Right forelimb (tissue), 1 donor: ENCODE data around the gene RPL29.

Source experiments
- DNase-seq: peaks from one replicate; pipeline ENCODE4 v3.0.0-alpha.2; 2018

RPL29 gene

GRCh38 chr3:52025453-52025852 lies 29.8 kb upstream of the RPL29 start:
- DNase-seq = no peak

GRCh38 chr3:52024765-52025452 lies 29.2 kb upstream of the RPL29 start:
- DNase-seq = no peak

GRCh38 chr3:52023860-52024764 lies 28.4 kb upstream of the RPL29 start:
- no peak for DNase-seq

GRCh38 chr3:52023101-52023770 lies 27.5 kb upstream of the RPL29 start:
- DNase-seq = no peak

- DNase-seq = no peak
These were observed 26.8 kb upstream of the RPL29 start for GRCh38 chr3:52022323-52023100.

- DNase-seq = no peak
These were observed 26.0 kb upstream of the RPL29 start for GRCh38 chr3:52021489-52022268.

- DNase-seq = no peak
These were observed 25.1 kb upstream of the RPL29 start for GRCh38 chr3:52020796-52021195.

- DNase-seq = no peak
These were observed 23.8 kb upstream of the RPL29 start for GRCh38 chr3:52019352-52020080.

GRCh38 chr3:52018319-52019000 lies 22.8 kb upstream of the RPL29 start:
- no peak for DNase-seq

- no peak for DNase-seq
These were observed 21.9 kb upstream of the RPL29 start for GRCh38 chr3:52017586-52017985.

GRCh38 chr3:52015438-52016228 lies 19.9 kb upstream of the RPL29 start:
- no peak for DNase-seq

- no peak for DNase-seq
These were observed 18.9 kb upstream of the RPL29 start for GRCh38 chr3:52014613-52015012.

GRCh38 chr3:52013802-52014598 lies 18.3 kb upstream of the RPL29 start:
- DNase-seq = no peak

- no peak for DNase-seq
These were observed 17.0 kb upstream of the RPL29 start for GRCh38 chr3:52012699-52013098.

GRCh38 chr3:52010431-52010830 lies 14.7 kb upstream of the RPL29 start:
- DNase-seq = no peak

GRCh38 chr3:52007291-52007690 lies 11.6 kb upstream of the RPL29 start:
- DNase-seq = no peak

- no peak for DNase-seq
These were observed 11.1 kb upstream of the RPL29 start for GRCh38 chr3:52006820-52007133.

GRCh38 chr3:52006017-52006819 lies 10.5 kb upstream of the RPL29 start:
- no peak for DNase-seq
